Measurements from ENCODE around the gene THEMIS2. TPM values are rescaled to one million over a fixed set of nuclear protein-coding genes. Genes with fewer than 3 reads are reported as not detected.

Gene THEMIS2
- total RNA-seq, 2 experiments from 2014 or later: 4.1 to 20.3 TPM

DNA sequence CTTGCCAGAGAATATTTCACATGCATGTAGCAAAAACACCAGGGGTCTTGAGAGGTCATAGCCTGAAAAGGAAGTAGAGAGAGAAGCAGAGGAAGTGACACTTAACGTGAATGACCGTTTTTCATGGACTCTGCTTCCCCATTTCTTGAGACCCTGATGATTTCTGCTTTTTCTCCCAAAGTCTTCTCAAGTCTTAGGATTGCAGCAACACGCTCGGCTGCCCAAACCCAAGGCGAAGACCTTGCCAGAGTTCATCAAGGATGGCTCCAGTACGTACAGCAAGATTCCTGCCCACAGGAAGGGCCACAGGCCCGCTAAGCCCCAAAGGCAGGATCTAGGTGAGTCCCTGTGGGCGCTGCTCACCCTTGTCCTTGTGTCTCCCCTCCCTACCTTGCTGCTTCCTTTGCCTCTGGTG, 12.8 kb downstream of the THEMIS2 start:
- no peak overlapping the region for H3K27ac ChIP-seq (ENCODE audit: low read depth, low read length, poor library complexity, severe bottlenecking)
- POLR2A ChIA-PET: no interaction called here

DNA sequence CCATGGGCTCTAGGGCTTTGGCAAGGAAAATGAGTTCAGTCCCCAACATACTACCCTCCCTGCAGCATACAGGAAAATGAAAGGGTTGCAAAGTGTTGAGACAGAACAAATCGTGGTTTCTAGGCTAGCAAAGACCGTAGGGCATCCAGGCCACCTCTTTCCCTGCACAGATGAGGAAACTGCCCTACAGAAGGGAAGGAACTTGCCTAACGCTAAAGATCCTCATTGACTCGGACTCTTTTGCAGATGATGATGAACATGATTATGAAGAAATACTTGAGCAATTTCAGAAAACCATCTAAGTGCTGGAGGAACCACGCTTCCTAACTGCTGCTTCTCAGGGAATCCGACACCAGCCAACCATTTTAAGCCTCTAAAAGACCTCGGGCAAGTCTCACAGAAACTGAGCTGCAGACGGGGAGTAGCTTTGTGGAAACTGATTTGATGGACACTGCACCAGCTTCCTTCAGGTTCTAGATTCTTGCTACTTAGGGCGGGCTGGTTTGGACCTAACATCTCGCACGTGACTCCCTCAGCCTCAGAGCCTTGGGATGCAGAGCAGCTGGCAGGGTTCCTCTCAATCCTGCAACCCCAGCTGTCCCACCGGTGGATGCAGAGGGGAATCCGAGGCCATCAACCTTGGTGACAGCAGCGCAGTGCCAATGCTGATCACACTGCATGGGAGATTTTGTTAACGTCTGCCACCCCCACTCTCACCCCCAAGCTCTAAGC, 13.4 kb downstream of the THEMIS2 start:
- H3K36me3 ChIP-seq (ENCODE audit: insufficient read depth, low read length): peaks cover 36% of the 10 kb centered on the region
- CTCF ChIA-PET (ENCODE audit: unreplicated experiment): interaction anchor here (0.6 kb wide), 1 partner anchor 257 kb away, joined by 3 read pairs; no protein-coding TSS in a partner anchor
- H3K9me3 ChIP-seq (ENCODE audit: low read length): no peaks in the 10 kb centered on the region
- TF ChIP-seq EZH2phosphoT487 (IDR thresholded peaks at IDR 0.05; ENCODE audit: borderline replicate concordance, low read depth, low read length): no peak
- TF ChIP-seq, protein P1, sequence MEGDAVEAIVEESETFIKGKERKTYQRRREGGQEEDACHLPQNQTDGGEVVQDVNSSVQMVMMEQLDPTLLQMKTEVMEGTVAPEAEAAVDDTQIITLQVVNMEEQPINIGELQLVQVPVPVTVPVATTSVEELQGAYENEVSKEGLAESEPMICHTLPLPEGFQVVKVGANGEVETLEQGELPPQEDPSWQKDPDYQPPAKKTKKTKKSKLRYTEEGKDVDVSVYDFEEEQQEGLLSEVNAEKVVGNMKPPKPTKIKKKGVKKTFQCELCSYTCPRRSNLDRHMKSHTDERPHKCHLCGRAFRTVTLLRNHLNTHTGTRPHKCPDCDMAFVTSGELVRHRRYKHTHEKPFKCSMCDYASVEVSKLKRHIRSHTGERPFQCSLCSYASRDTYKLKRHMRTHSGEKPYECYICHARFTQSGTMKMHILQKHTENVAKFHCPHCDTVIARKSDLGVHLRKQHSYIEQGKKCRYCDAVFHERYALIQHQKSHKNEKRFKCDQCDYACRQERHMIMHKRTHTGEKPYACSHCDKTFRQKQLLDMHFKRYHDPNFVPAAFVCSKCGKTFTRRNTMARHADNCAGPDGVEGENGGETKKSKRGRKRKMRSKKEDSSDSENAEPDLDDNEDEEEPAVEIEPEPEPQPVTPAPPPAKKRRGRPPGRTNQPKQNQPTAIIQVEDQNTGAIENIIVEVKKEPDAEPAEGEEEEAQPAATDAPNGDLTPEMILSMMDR (conservative IDR thresholded peaks at IDR 0.05; ENCODE audit: low read length): no peak
- no peaks in the 10 kb centered on the region for H4K20me1 ChIP-seq (ENCODE audit: insufficient read depth, low read length)
- H3K4me1 ChIP-seq (ENCODE audit: insufficient read depth, low read length, poor library complexity, severe bottlenecking): peaks cover 72% of the 10 kb centered on the region
- intact Hi-C loops (cut with micrococcal nuclease; ENCODE audit: unreplicated experiment): no loop called here
- H3K27ac ChIP-seq (ENCODE audit: low read depth, low read length, poor library complexity, severe bottlenecking): no peak overlapping the region
- no peak overlapping the region for H3K4me3 ChIP-seq (ENCODE audit: low read depth, low read length, poor library complexity, severe bottlenecking)
- H3K4me2 ChIP-seq (ENCODE audit: low read length): no peak overlapping the region
- DNase-seq (ENCODE audit: low spot score): no peak
- H2AFZ ChIP-seq (ENCODE audit: low read length): no peak overlapping the region
- no peaks in the 10 kb centered on the region for H3K79me2 ChIP-seq (ENCODE audit: insufficient read depth, low read depth, low read length)
- no peaks in the 10 kb centered on the region for H3K9me2 ChIP-seq (ENCODE audit: insufficient read depth, low read length)
- no TSS peak for BruUV-seq (replicated peaks)
- POLR2A ChIA-PET: no interaction called here

More for the DNA sequence above, 12.8 kb downstream of the THEMIS2 start:
- DNase-seq (ENCODE audit: low spot score): no peak
- TF ChIP-seq, protein P1 (conservative IDR thresholded peaks at IDR 0.05; ENCODE audit: low read length): no peak
- TF ChIP-seq EZH2phosphoT487 (IDR thresholded peaks at IDR 0.05; ENCODE audit: borderline replicate concordance, low read depth, low read length): no peak
- intact Hi-C loops (cut with micrococcal nuclease; ENCODE audit: unreplicated experiment): no loop called here
- H3K9me3 ChIP-seq (ENCODE audit: low read length): no peaks in the 10 kb centered on the region
- no TSS peak for BruUV-seq (replicated peaks)
- H4K20me1 ChIP-seq (ENCODE audit: insufficient read depth, low read length): no peaks in the 10 kb centered on the region
- H3K79me2 ChIP-seq (ENCODE audit: insufficient read depth, low read depth, low read length): no peaks in the 10 kb centered on the region
- H3K36me3 ChIP-seq (ENCODE audit: insufficient read depth, low read length): peaks cover 31% of the 10 kb centered on the region
- no peak overlapping the region for H2AFZ ChIP-seq (ENCODE audit: low read length)
- H3K4me3 ChIP-seq (ENCODE audit: low read depth, low read length, poor library complexity, severe bottlenecking): no peak overlapping the region
- H3K4me1 ChIP-seq (ENCODE audit: insufficient read depth, low read length, poor library complexity, severe bottlenecking): peaks cover 65% of the 10 kb centered on the region
- H3K9me2 ChIP-seq (ENCODE audit: insufficient read depth, low read length): no peaks in the 10 kb centered on the region
- CTCF ChIA-PET (ENCODE audit: unreplicated experiment): no interaction called here
- peak overlapping the region; percentile 0; the same call in 1 of the 2 replicates for H3K4me2 ChIP-seq (ENCODE audit: low read length)

DNA sequence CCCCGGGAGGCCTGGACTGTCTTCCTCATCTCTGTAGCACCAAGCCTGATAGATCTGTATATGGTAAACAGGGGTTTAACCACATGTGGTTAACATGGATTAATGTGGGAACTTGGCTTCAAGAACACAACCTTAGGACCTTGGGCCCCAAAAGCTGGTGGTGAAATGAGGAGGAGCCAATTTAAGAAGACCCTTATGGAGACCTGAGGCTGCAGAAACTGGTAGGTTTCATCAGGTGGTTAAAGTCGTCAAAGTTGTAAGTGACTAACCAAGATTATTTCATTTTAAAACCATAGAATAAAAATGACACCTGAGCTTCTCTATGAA, 14.0 kb downstream of the THEMIS2 start:
- H3K4me1 ChIP-seq (ENCODE audit: insufficient read depth, low read length, poor library complexity, severe bottlenecking): peaks cover 77% of the 10 kb centered on the region
- peak overlapping the region; percentile 64; the same call in 1 of the 2 replicates for H3K4me2 ChIP-seq (ENCODE audit: low read length)
- CTCF ChIA-PET (ENCODE audit: unreplicated experiment): interaction anchor here (0.6 kb wide), 1 partner anchor 258 kb away, joined by 3 read pairs; no protein-coding TSS in a partner anchor
- no peaks in the 10 kb centered on the region for H3K9me2 ChIP-seq (ENCODE audit: insufficient read depth, low read length)
- peak overlapping the region; percentile 52 for H3K27ac ChIP-seq (ENCODE audit: low read depth, low read length, poor library complexity, severe bottlenecking)
- intact Hi-C loops (cut with micrococcal nuclease; ENCODE audit: unreplicated experiment): no loop called here
- POLR2A ChIA-PET: no interaction called here
- no peak overlapping the region for H2AFZ ChIP-seq (ENCODE audit: low read length)
- H3K79me2 ChIP-seq (ENCODE audit: insufficient read depth, low read depth, low read length): no peaks in the 10 kb centered on the region
- TF ChIP-seq, protein P1 (conservative IDR thresholded peaks at IDR 0.05; ENCODE audit: low read length): no peak
- no peak for TF ChIP-seq EZH2phosphoT487 (IDR thresholded peaks at IDR 0.05; ENCODE audit: borderline replicate concordance, low read depth, low read length)
- no TSS peak for BruUV-seq (replicated peaks)
- H3K4me3 ChIP-seq (ENCODE audit: low read depth, low read length, poor library complexity, severe bottlenecking): no peak overlapping the region
- H3K9me3 ChIP-seq (ENCODE audit: low read length): no peaks in the 10 kb centered on the region
- H4K20me1 ChIP-seq (ENCODE audit: insufficient read depth, low read length): no peaks in the 10 kb centered on the region
- no peak for DNase-seq (ENCODE audit: low spot score)
- peaks cover 41% of the 10 kb centered on the region for H3K36me3 ChIP-seq (ENCODE audit: insufficient read depth, low read length)
